Measurements from ENCODE around the gene WBP2.

GRCh38 chr17:75808549-75808904 lies 46.6 kb downstream of the WBP2 start:
- TF ChIP-seq, protein P1, sequence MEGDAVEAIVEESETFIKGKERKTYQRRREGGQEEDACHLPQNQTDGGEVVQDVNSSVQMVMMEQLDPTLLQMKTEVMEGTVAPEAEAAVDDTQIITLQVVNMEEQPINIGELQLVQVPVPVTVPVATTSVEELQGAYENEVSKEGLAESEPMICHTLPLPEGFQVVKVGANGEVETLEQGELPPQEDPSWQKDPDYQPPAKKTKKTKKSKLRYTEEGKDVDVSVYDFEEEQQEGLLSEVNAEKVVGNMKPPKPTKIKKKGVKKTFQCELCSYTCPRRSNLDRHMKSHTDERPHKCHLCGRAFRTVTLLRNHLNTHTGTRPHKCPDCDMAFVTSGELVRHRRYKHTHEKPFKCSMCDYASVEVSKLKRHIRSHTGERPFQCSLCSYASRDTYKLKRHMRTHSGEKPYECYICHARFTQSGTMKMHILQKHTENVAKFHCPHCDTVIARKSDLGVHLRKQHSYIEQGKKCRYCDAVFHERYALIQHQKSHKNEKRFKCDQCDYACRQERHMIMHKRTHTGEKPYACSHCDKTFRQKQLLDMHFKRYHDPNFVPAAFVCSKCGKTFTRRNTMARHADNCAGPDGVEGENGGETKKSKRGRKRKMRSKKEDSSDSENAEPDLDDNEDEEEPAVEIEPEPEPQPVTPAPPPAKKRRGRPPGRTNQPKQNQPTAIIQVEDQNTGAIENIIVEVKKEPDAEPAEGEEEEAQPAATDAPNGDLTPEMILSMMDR (IDR thresholded peaks at IDR 0.05), result no peak
- TF ChIP-seq POLR2A (IDR thresholded peaks at IDR 0.05), result no peak
